Measurements from ENCODE around the gene WRAP53.
A peak's percentile ranks its signal among the peaks of the same experiment; 100 is the strongest.

WRAP53 gene

GRCh38 chr17:7710301-7710700, 22.0 kb downstream of the WRAP53 start:
- no peak for TF ChIP-seq CTCF (IDR thresholded peaks at IDR 0.05; ENCODE audit: unreplicated experiment in 3 of 3)
- Mint-ChIP-seq H3K4me3 (peak overlapping the region in 1 of 3 experiments; percentile 49), H3K27ac (no peak overlapping the region), H3K36me3 (ENCODE audit: low read depth) (peaks cover 13% of the 10 kb centered on the region), H3K4me1 (peaks cover 33% of the 10 kb centered on the region), H3K9me3 (no peaks in the 10 kb centered on the region), H3K27me3 (ENCODE audit: low read depth) (peaks cover 56% of the 10 kb centered on the region)

GRCh38 chr17:7711051-7711755, 22.9 kb downstream of the WRAP53 start:
- Mint-ChIP-seq H3K4me3 (no peak overlapping the region), H3K9me3 (no peaks in the 10 kb centered on the region), H3K27me3 (ENCODE audit: low read depth) (peaks cover 56% of the 10 kb centered on the region), H3K27ac (peak overlapping the region in 2 of 3 experiments; percentile 14 to 18), H3K4me1 (peaks cover 30% of the 10 kb centered on the region), H3K36me3 (ENCODE audit: low read depth) (peaks cover 13% of the 10 kb centered on the region)
- TF ChIP-seq CTCF (IDR thresholded peaks at IDR 0.05; ENCODE audit: unreplicated experiment in 3 of 3): peak in 1 of 3 experiments; percentile 7

- Mint-ChIP-seq H3K36me3 (ENCODE audit: low read depth) (peaks cover 13% of the 10 kb centered on the region), H3K9me3 (no peaks in the 10 kb centered on the region), H3K4me1 (peaks cover 31% of the 10 kb centered on the region), H3K4me3 (peak overlapping the region in 1 of 3 experiments; percentile 17), H3K27ac (peak overlapping the region in 1 of 3 experiments; percentile 20), H3K27me3 (ENCODE audit: low read depth) (peaks cover 55% of the 10 kb centered on the region)
- no peak for TF ChIP-seq CTCF (IDR thresholded peaks at IDR 0.05; ENCODE audit: unreplicated experiment in 3 of 3)
Measured at GRCh38 chr17:7712111-7712771, 24.0 kb downstream of the WRAP53 start.

GRCh38 chr17:7713782-7714181, 25.5 kb downstream of the WRAP53 start:
- no peaks in the 10 kb centered on the region for H3K9me3 Mint-ChIP-seq
- peaks cover 40% of the 10 kb centered on the region for H3K4me1 Mint-ChIP-seq
- peaks cover 67% of the 10 kb centered on the region for H3K27me3 Mint-ChIP-seq (ENCODE audit: low read depth)
- H3K36me3 Mint-ChIP-seq (ENCODE audit: low read depth): peaks cover 13% of the 10 kb centered on the region
- H3K27ac Mint-ChIP-seq: peak overlapping the region; percentile 9 to 53 (median 36)
- H3K4me3 Mint-ChIP-seq: peak overlapping the region; percentile 64 to 72 (median 68)
- TF ChIP-seq CTCF (IDR thresholded peaks at IDR 0.05; ENCODE audit: unreplicated experiment in 3 of 3): no peak

- Mint-ChIP-seq H3K36me3 (ENCODE audit: low read depth) (peaks cover 13% of the 10 kb centered on the region), H3K27me3 (ENCODE audit: low read depth) (peaks cover 66% of the 10 kb centered on the region), H3K4me1 (peaks cover 41% of the 10 kb centered on the region), H3K27ac (peak overlapping the region in 2 of 3 experiments; percentile 37 to 49), H3K9me3 (no peaks in the 10 kb centered on the region), H3K4me3 (peak overlapping the region; percentile 59 to 75 (median 73))
- no peak for TF ChIP-seq CTCF (IDR thresholded peaks at IDR 0.05; ENCODE audit: unreplicated experiment in 3 of 3)
Measured at GRCh38 chr17:7714721-7715594, 26.7 kb downstream of the WRAP53 start.
